Esophagus (tissue), 2 donors: ENCODE data around the gene REM2. TPM values are rescaled to one million over a fixed set of nuclear protein-coding genes. Genes with fewer than 3 reads are reported as not detected.

Source experiments
- H3K27ac ChIP-seq, 2 donors: one replicate each; pipeline ENCODE4 v1.5.1; 2013; ENCODE audit warnings: low read depth in 2 of 2, mild to moderate bottlenecking in 2 of 2, inconsistent platforms in 1 of 2, low read length in 1 of 2, moderate library complexity in 1 of 2
- H3K27me3 ChIP-seq, 2 donors: one replicate each; pipeline ENCODE4 v1.6.1; 2013; ENCODE audit warnings: low read length in 2 of 2, control low read depth in 1 of 2, mild to moderate bottlenecking in 1 of 2; ENCODE audit not compliant: insufficient read depth in 2 of 2, control insufficient read depth in 1 of 2
- H3K36me3 ChIP-seq, 2 donors: one replicate each; pipeline ENCODE4 v1.6.1; 2013; ENCODE audit warnings: low read length in 1 of 2; ENCODE audit not compliant: control insufficient read depth in 2 of 2, insufficient read depth in 2 of 2
- H3K4me1 ChIP-seq, 2 donors: one replicate each; pipeline ENCODE4 v1.6.1; 2013; ENCODE audit warnings: low read length in 1 of 2; ENCODE audit not compliant: control insufficient read depth in 2 of 2, insufficient read depth in 2 of 2
- H3K4me3 ChIP-seq, 2 donors: one replicate each; pipeline ENCODE4 v1.5.1; 2013; ENCODE audit warnings: low read length in 2 of 2, mild to moderate bottlenecking in 2 of 2, low read depth in 1 of 2, moderate library complexity in 1 of 2
- H3K9me3 ChIP-seq, 2 donors: one replicate each; pipeline ENCODE4 v1.6.1; 2013; ENCODE audit warnings: mild to moderate bottlenecking in 2 of 2, low read depth in 1 of 2, low read length in 1 of 2, moderate library complexity in 1 of 2; ENCODE audit not compliant: control insufficient read depth in 2 of 2, insufficient read depth in 1 of 2
- WGBS, 2 donors: extraction: QIAGEN DNeasy Blood & Tissue Kit; methylation state at CpG; one replicate each; pipeline ENCODE4 v1.1.7; 2013; 5-methylcytosine and 5-hydroxymethylcytosine counted together
- polyA plus RNA-seq, 2 donors: library from polyadenylated mRNA; stranded (reverse); fragments of 200-250 nt; gene quantifications; one replicate each; pipeline ENCODE4 v1.2.3, GENCODE V29; 2013
- donor health status: healthy with polysubstance abuse.
- donor health status: Bipolar disorder and iron deficiency.

The REM2 gene
- polyA plus RNA-seq, 2 donors, result 0.31 to 1.1 TPM

GRCh38 chr14:22895402-22895801 lies 12.4 kb downstream of the REM2 start:
- no peaks in the 10 kb centered on the region for H3K9me3 ChIP-seq
- H3K36me3 ChIP-seq, result peaks cover 0 to 3% of the 10 kb centered on the region in 2 donors
- 95 to 96% methylated on average over 1 of the region's 1 CpG for WGBS, 2 donors
- no peak overlapping the region for H3K27ac ChIP-seq
- H3K4me3 ChIP-seq, result no peak overlapping the region
- no peaks in the 10 kb centered on the region for H3K4me1 ChIP-seq
- H3K27me3 ChIP-seq, result no peaks in the 10 kb centered on the region

- Histone ChIP-seq H3K27ac (no peak overlapping the region), H3K4me1 (no peaks in the 10 kb centered on the region), H3K36me3 (peaks cover 8 to 10% of the 10 kb centered on the region in 2 donors), H3K27me3 (no peaks in the 10 kb centered on the region), H3K9me3 (no peaks in the 10 kb centered on the region), H3K4me3 (no peak overlapping the region)
- WGBS, 2 donors, result 43 to 52% methylated on average over 5 of the region's 5 CpGs
Measured at GRCh38 chr14:22896356-22896755, 13.3 kb downstream of the REM2 start.

- Histone ChIP-seq H3K4me3 (no peak overlapping the region), H3K27ac (no peak overlapping the region), H3K9me3 (no peaks in the 10 kb centered on the region), H3K27me3 (no peaks in the 10 kb centered on the region), H3K4me1 (no peaks in the 10 kb centered on the region), H3K36me3 (peaks cover 10 to 14% of the 10 kb centered on the region in 2 donors)
- 72 to 84% methylated on average over 3 of the region's 3 CpGs for WGBS, 2 donors
Measured at GRCh38 chr14:22896760-22897159, 13.7 kb downstream of the REM2 start.

- Histone ChIP-seq H3K9me3 (no peaks in the 10 kb centered on the region), H3K4me1 (no peaks in the 10 kb centered on the region), H3K27me3 (no peaks in the 10 kb centered on the region), H3K36me3 (peaks cover 13 to 20% of the 10 kb centered on the region in 2 donors), H3K4me3 (no peak overlapping the region), H3K27ac (no peak overlapping the region)
- 81 to 93% methylated on average over 1 of the region's 1 CpG for WGBS, 2 donors
Measured at GRCh38 chr14:22897357-22897756, 14.3 kb downstream of the REM2 start.

GRCh38 chr14:22898302-22899090 lies 15.5 kb downstream of the REM2 start:
- Histone ChIP-seq H3K27ac (no peak overlapping the region), H3K27me3 (no peaks in the 10 kb centered on the region), H3K36me3 (peaks cover 13 to 25% of the 10 kb centered on the region in 2 donors), H3K4me1 (peaks cover 0 to 2% of the 10 kb centered on the region in 2 donors), H3K4me3 (no peak overlapping the region), H3K9me3 (no peaks in the 10 kb centered on the region)
- WGBS, 2 donors, result 50 to 62% methylated on average over 8 of the region's 8 CpGs

GRCh38 chr14:22900081-22900799 lies 17.2 kb downstream of the REM2 start:
- H3K36me3 ChIP-seq, result peaks cover 19 to 37% of the 10 kb centered on the region in 2 donors

GRCh38 chr14:22901799-22902198 lies 18.8 kb downstream of the REM2 start:
- peaks cover 0 to 4% of the 10 kb centered on the region in 2 donors for H3K4me1 ChIP-seq
- H3K9me3 ChIP-seq, result no peaks in the 10 kb centered on the region
- 94 to 98% methylated on average over 7 of the region's 7 CpGs for WGBS, 2 donors
- H3K36me3 ChIP-seq, result peaks cover 21 to 48% of the 10 kb centered on the region in 2 donors
- no peaks in the 10 kb centered on the region for H3K27me3 ChIP-seq
- no peak overlapping the region for H3K27ac ChIP-seq
- H3K4me3 ChIP-seq, result no peak overlapping the region

More at GRCh38 chr14:22900081-22900799, 17.2 kb downstream of the REM2 start:
- Histone ChIP-seq H3K4me3 (no peak overlapping the region), H3K4me1 (peaks cover 0 to 4% of the 10 kb centered on the region in 2 donors), H3K9me3 (no peaks in the 10 kb centered on the region), H3K27me3 (no peaks in the 10 kb centered on the region), H3K27ac (peak overlapping the region; percentile 23 to 56)
- 23 to 29% methylated on average over 3 of the region's 3 CpGs for WGBS, 2 donors

GRCh38 chr14:22903742-22904087 lies 20.7 kb downstream of the REM2 start:
- Histone ChIP-seq H3K27me3 (no peaks in the 10 kb centered on the region), H3K4me3 (no peak overlapping the region), H3K9me3 (no peaks in the 10 kb centered on the region), H3K27ac (peak overlapping the region; percentile 75 to 89), H3K36me3 (peaks cover 21 to 51% of the 10 kb centered on the region in 2 donors), H3K4me1 (peaks cover 0 to 4% of the 10 kb centered on the region in 2 donors)
- 42 to 51% methylated on average over 2 of the region's 2 CpGs for WGBS, 2 donors

- 92 to 96% methylated on average over 4 of the region's 4 CpGs for WGBS, 2 donors
Measured at GRCh38 chr14:22905627-22906026, 22.6 kb downstream of the REM2 start.

More at GRCh38 chr14:22905627-22906026, 22.6 kb downstream of the REM2 start:
- no peaks in the 10 kb centered on the region for H3K9me3 ChIP-seq
- H3K27ac ChIP-seq, result no peak overlapping the region
- no peak overlapping the region for H3K4me3 ChIP-seq
- peaks cover 20 to 54% of the 10 kb centered on the region in 2 donors for H3K36me3 ChIP-seq
- no peaks in the 10 kb centered on the region for H3K27me3 ChIP-seq
- H3K4me1 ChIP-seq, result peaks cover 0 to 4% of the 10 kb centered on the region in 2 donors
